BLaER1 treated with 17β-estradiol and CSF1 and Interleukin-3, amounts not matched to agents 10 nM and 100 nM (cell line): ENCODE measurements around the gene DIP2C.

Experiments
- H3K27ac ChIP-seq, 11 experiments: shearing (Covaris generic); formaldehyde crosslinking; 2 replicates each; pipeline ENCODE4 v1.8.1; 2022
- H3K27me3 ChIP-seq, 11 experiments: shearing (Covaris generic); formaldehyde crosslinking; 2 replicates each; pipeline ENCODE4 v1.8.1; 2022
- H3K36me3 ChIP-seq, 11 experiments: shearing (Covaris generic); formaldehyde crosslinking; 2 replicates each; pipeline ENCODE4 v1.8.1; 2022
- H3K4me1 ChIP-seq, 10 experiments: shearing (Covaris generic); formaldehyde crosslinking; 2 replicates each; pipeline ENCODE4 v1.8.1; 2022
- H3K4me2 ChIP-seq, 11 experiments: shearing (Covaris generic); formaldehyde crosslinking; 2 replicates each; pipeline ENCODE4 v1.8.1; 2022
- H3K4me3 ChIP-seq, 10 experiments: shearing (Covaris generic); formaldehyde crosslinking; 2 replicates each; pipeline ENCODE4 v1.8.1; 2022
- H3K9ac ChIP-seq, 11 experiments: shearing (Covaris generic); formaldehyde crosslinking; 2 replicates each; pipeline ENCODE4 v1.8.1; 2022
- H3K9me3 ChIP-seq, 11 experiments: shearing (Covaris generic); formaldehyde crosslinking; replicated peaks in 1 of 11; 2 replicates each; pipeline ENCODE4 v1.8.1; 2022
- H4K20me1 ChIP-seq, 11 experiments: shearing (Covaris generic); formaldehyde crosslinking; 2 replicates each; pipeline ENCODE4 v1.8.1; 2022
- Cebpa-rat ChIP-seq, 11 experiments: shearing (Covaris generic); IDR thresholded peaks; 2 replicates each; pipeline ENCODE4 v1.8.1; 2022

DIP2C gene

GRCh38 chr10:562142-562541, 127.3 kb downstream of the DIP2C start:
- peak overlapping the region in 2 of 11 experiments; percentile 9 to 19; a peak in 2 of 22 replicates for H3K9ac ChIP-seq
- H3K4me1 ChIP-seq, result peaks cover 8 to 76% (median 55%) of the 10 kb centered on the region in 10 experiments; a peak in 17 of 20 replicates

GRCh38 chr10:561721-562120, 127.7 kb downstream of the DIP2C start:
- Histone ChIP-seq H4K20me1 (peaks cover 0 to 54% (median 24%) of the 10 kb centered on the region in 11 experiments; a peak in 13 of 22 replicates), H3K9me3 (peaks cover 23 to 39% (median 36%) of the 10 kb centered on the region in 11 experiments), H3K27ac (no peak overlapping the region), H3K4me3 (peak overlapping the region in 2 of 10 experiments; percentile 7 to 23; a peak in 3 of 20 replicates), H3K27me3 (peaks cover 0 to 14% (median 0%) of the 10 kb centered on the region in 11 experiments; a peak in 2 of 22 replicates), H3K4me2 (peak overlapping the region; percentile 3 to 91 (median 77); a peak in 21 of 22 replicates), H3K36me3 (peaks cover 0 to 22% (median 11%) of the 10 kb centered on the region in 11 experiments; a peak in 13 of 22 replicates), H3K9ac (peak overlapping the region in 2 of 11 experiments; percentile 9 to 19; a peak in 2 of 22 replicates), H3K4me1 (peaks cover 8 to 77% (median 60%) of the 10 kb centered on the region in 10 experiments; a peak in 17 of 20 replicates)
- TF ChIP-seq Cebpa-rat (IDR thresholded peaks at IDR 0.05), result no peak

More at GRCh38 chr10:562142-562541, 127.3 kb downstream of the DIP2C start:
- TF ChIP-seq Cebpa-rat (IDR thresholded peaks at IDR 0.05), result no peak
- H3K27me3 ChIP-seq, result peaks cover 0 to 14% (median 0%) of the 10 kb centered on the region in 11 experiments; a peak in 2 of 22 replicates
- peaks cover 23 to 41% (median 37%) of the 10 kb centered on the region in 11 experiments for H3K9me3 ChIP-seq
- peak overlapping the region in 9 of 11 experiments; percentile 12 to 91 (median 79); a peak in 17 of 22 replicates for H3K4me2 ChIP-seq
- no peak overlapping the region for H3K27ac ChIP-seq
- H4K20me1 ChIP-seq, result peaks cover 0 to 50% (median 19%) of the 10 kb centered on the region in 11 experiments; a peak in 11 of 22 replicates
- H3K4me3 ChIP-seq, result peak overlapping the region in 2 of 10 experiments; percentile 7 to 23; a peak in 3 of 20 replicates
- H3K36me3 ChIP-seq, result peaks cover 0 to 22% (median 11%) of the 10 kb centered on the region in 11 experiments; a peak in 13 of 22 replicates

- Histone ChIP-seq H3K9me3 (peaks cover 20 to 28% (median 23%) of the 10 kb centered on the region in 11 experiments), H3K4me1 (peaks cover 8 to 74% (median 66%) of the 10 kb centered on the region in 10 experiments; a peak in 17 of 20 replicates), H3K4me3 (no peak overlapping the region), H3K36me3 (peaks cover 0 to 18% (median 11%) of the 10 kb centered on the region in 11 experiments; a peak in 13 of 22 replicates), H3K27ac (no peak overlapping the region), H3K4me2 (peak overlapping the region in 8 of 11 experiments; percentile 68 to 91 (median 80); a peak in 13 of 22 replicates), H4K20me1 (peaks cover 0 to 57% (median 27%) of the 10 kb centered on the region in 11 experiments; a peak in 14 of 22 replicates), H3K27me3 (peaks cover 0 to 14% (median 0%) of the 10 kb centered on the region in 11 experiments; a peak in 2 of 22 replicates), H3K9ac (no peak overlapping the region)
- no peak for TF ChIP-seq Cebpa-rat (IDR thresholded peaks at IDR 0.05)
These were observed 129.0 kb downstream of the DIP2C start for GRCh38 chr10:560314-560992.

- Histone ChIP-seq H3K4me1 (peaks cover 8 to 80% (median 68%) of the 10 kb centered on the region in 10 experiments; a peak in 17 of 20 replicates), H3K27me3 (peaks cover 0 to 14% (median 0%) of the 10 kb centered on the region in 11 experiments; a peak in 2 of 22 replicates), H4K20me1 (peaks cover 0 to 63% (median 31%) of the 10 kb centered on the region in 11 experiments; a peak in 14 of 22 replicates), H3K4me2 (peak overlapping the region in 8 of 11 experiments; percentile 33 to 91 (median 72); a peak in 15 of 22 replicates), H3K27ac (no peak overlapping the region), H3K9ac (0 out of 22 replicates have a peak overlapping the region, but pooled peaks of 1 of the 11 experiments have one; percentile 5), H3K36me3 (peaks cover 0 to 11% (median 8%) of the 10 kb centered on the region in 11 experiments; a peak in 12 of 22 replicates), H3K4me3 (no peak overlapping the region), H3K9me3 (peaks cover 13 to 21% (median 17%) of the 10 kb centered on the region in 11 experiments)
- no peak for TF ChIP-seq Cebpa-rat (IDR thresholded peaks at IDR 0.05)
These were observed 129.8 kb downstream of the DIP2C start for GRCh38 chr10:559767-560047.

- Histone ChIP-seq H3K27ac (no peak overlapping the region), H3K36me3 (peaks cover 0 to 5% (median 2%) of the 10 kb centered on the region in 11 experiments; a peak in 11 of 22 replicates), H3K27me3 (peaks cover 0 to 14% (median 0%) of the 10 kb centered on the region in 11 experiments; a peak in 2 of 22 replicates), H3K9me3 (peaks cover 7 to 15% (median 11%) of the 10 kb centered on the region in 11 experiments), H3K4me3 (no peak overlapping the region), H4K20me1 (peaks cover 0 to 69% (median 31%) of the 10 kb centered on the region in 11 experiments; a peak in 14 of 22 replicates), H3K4me2 (peak overlapping the region in 8 of 11 experiments; percentile 33 to 91 (median 72); a peak in 15 of 22 replicates), H3K9ac (0 out of 22 replicates have a peak overlapping the region, but pooled peaks of 1 of the 11 experiments have one; percentile 5), H3K4me1 (peaks cover 8 to 85% (median 74%) of the 10 kb centered on the region in 10 experiments; a peak in 17 of 20 replicates)
- TF ChIP-seq Cebpa-rat (IDR thresholded peaks at IDR 0.05), result no peak
These were observed 130.3 kb downstream of the DIP2C start for GRCh38 chr10:558891-559766.

GRCh38 chr10:558364-558763, 131.1 kb downstream of the DIP2C start:
- Histone ChIP-seq H3K9me3 (peaks cover 0 to 7% (median 3%) of the 10 kb centered on the region in 11 experiments; a peak in 19 of 22 replicates), H3K27me3 (peaks cover 0 to 14% (median 0%) of the 10 kb centered on the region in 11 experiments; a peak in 2 of 22 replicates), H4K20me1 (peaks cover 0 to 76% (median 37%) of the 10 kb centered on the region in 11 experiments; a peak in 15 of 22 replicates), H3K4me2 (peak overlapping the region in 7 of 11 experiments; percentile 20 to 57 (median 33); a peak in 12 of 22 replicates), H3K36me3 (no peaks in the 10 kb centered on the region), H3K27ac (no peak overlapping the region), H3K4me1 (peaks cover 8 to 83% (median 75%) of the 10 kb centered on the region in 10 experiments; a peak in 17 of 20 replicates), H3K9ac (peak overlapping the region in 1 of 11 experiments; percentile 9; a peak in 1 of 22 replicates), H3K4me3 (no peak overlapping the region)
- TF ChIP-seq Cebpa-rat (IDR thresholded peaks at IDR 0.05), result no peak

GRCh38 chr10:557792-558328, 131.6 kb downstream of the DIP2C start:
- Histone ChIP-seq H3K9me3 (peaks cover 0 to 2% (median 0%) of the 10 kb centered on the region in 11 experiments; a peak in 3 of 22 replicates), H4K20me1 (peaks cover 0 to 81% (median 42%) of the 10 kb centered on the region in 11 experiments; a peak in 16 of 22 replicates), H3K4me2 (peak overlapping the region in 7 of 11 experiments; percentile 20 to 57 (median 33); a peak in 12 of 22 replicates), H3K9ac (peak overlapping the region in 1 of 11 experiments; percentile 9; a peak in 1 of 22 replicates), H3K27ac (no peak overlapping the region), H3K36me3 (no peaks in the 10 kb centered on the region), H3K4me1 (peaks cover 8 to 77% (median 70%) of the 10 kb centered on the region in 10 experiments; a peak in 17 of 20 replicates), H3K4me3 (no peak overlapping the region), H3K27me3 (peaks cover 0 to 14% (median 0%) of the 10 kb centered on the region in 11 experiments; a peak in 2 of 22 replicates)
- no peak for TF ChIP-seq Cebpa-rat (IDR thresholded peaks at IDR 0.05)
